ENCODE measurements around the gene HOXC9.
A peak's percentile ranks its signal among the peaks of the same experiment; 100 is the strongest.

Gene HOXC9

GRCh38 chr12:53958128-53958527, 41.8 kb upstream of the HOXC9 start:
- H3K27ac ChIP-seq = no peak overlapping the region
- TF ChIP-seq, protein P1, sequence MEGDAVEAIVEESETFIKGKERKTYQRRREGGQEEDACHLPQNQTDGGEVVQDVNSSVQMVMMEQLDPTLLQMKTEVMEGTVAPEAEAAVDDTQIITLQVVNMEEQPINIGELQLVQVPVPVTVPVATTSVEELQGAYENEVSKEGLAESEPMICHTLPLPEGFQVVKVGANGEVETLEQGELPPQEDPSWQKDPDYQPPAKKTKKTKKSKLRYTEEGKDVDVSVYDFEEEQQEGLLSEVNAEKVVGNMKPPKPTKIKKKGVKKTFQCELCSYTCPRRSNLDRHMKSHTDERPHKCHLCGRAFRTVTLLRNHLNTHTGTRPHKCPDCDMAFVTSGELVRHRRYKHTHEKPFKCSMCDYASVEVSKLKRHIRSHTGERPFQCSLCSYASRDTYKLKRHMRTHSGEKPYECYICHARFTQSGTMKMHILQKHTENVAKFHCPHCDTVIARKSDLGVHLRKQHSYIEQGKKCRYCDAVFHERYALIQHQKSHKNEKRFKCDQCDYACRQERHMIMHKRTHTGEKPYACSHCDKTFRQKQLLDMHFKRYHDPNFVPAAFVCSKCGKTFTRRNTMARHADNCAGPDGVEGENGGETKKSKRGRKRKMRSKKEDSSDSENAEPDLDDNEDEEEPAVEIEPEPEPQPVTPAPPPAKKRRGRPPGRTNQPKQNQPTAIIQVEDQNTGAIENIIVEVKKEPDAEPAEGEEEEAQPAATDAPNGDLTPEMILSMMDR (conservative IDR thresholded peaks at IDR 0.05) = no peak

DNA sequence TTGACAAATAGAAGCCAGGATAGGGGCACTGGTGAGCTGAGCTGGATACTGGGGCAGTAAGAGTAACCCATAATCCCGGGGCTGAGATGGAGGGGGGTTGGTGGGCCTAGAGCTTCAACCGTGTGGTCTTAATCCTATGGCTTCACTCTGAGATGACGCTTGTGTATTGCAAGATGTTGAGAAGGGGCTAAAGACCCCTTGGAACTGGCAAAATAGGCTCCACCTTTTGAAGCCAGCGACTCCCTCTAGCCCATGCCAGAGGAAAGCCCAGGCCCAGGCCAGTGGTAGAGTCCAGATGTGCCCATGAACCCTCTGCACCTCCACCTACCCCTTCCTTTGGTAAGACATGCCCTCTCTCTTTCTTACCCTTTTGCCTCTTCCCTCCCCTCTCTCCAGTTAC, 40.6 kb upstream of the HOXC9 start:
- TF ChIP-seq, protein P1 (conservative IDR thresholded peaks at IDR 0.05) = no peak
- no peak overlapping the region for H3K27ac ChIP-seq

DNA sequence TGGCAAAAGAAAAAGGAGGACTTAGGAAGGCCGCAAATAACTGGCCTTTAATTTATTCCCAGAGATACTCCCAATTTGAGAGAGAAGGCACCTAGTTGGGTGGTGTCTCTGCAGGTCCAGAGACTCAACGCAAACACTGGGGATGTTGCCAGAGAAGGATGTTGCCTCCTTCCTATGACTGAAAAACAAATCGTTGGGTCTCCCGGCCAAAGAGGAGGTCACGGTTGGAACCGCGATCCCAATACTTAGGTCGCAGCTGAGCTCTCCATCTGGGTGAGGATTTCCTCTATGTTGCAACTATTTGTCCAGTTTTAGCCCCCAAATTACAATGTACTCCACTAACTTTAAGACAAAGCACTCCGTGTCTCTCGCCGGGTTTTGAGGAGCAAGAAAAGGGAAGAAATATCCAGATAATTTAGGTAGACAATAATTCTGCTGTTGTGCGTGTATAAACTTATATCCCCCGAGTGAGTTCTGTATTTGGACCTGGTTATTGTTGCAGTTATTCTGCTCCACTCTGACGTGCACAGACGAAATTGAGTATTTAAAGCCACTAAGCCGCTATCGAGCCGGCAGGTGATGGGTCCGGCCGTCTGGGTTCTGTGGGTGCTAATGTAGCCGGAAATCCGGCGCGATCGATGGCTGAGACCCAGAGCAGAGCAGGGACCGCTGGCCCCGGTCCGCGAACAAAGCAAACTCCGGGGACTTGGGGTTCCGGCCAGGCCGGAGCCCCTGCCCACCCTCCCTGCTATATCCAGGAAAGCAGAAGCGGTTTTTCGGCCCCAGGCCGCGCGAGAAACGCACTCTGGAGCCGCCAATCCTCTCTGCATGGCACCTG, 39.6 kb upstream of the HOXC9 start:
- no peak overlapping the region for H3K27ac ChIP-seq
- TF ChIP-seq, protein P1 (conservative IDR thresholded peaks at IDR 0.05) = no peak

- TF ChIP-seq, protein P1 (conservative IDR thresholded peaks at IDR 0.05) = no peak
- H3K27ac ChIP-seq = no peak overlapping the region
These were observed 38.8 kb upstream of the HOXC9 start for GRCh38 chr12:53961025-53961761.

- peak overlapping the region; percentile 48 for H3K27ac ChIP-seq
- TF ChIP-seq, protein P1 (conservative IDR thresholded peaks at IDR 0.05) = no peak
These were observed 37.0 kb upstream of the HOXC9 start for GRCh38 chr12:53963005-53963404.

DNA sequence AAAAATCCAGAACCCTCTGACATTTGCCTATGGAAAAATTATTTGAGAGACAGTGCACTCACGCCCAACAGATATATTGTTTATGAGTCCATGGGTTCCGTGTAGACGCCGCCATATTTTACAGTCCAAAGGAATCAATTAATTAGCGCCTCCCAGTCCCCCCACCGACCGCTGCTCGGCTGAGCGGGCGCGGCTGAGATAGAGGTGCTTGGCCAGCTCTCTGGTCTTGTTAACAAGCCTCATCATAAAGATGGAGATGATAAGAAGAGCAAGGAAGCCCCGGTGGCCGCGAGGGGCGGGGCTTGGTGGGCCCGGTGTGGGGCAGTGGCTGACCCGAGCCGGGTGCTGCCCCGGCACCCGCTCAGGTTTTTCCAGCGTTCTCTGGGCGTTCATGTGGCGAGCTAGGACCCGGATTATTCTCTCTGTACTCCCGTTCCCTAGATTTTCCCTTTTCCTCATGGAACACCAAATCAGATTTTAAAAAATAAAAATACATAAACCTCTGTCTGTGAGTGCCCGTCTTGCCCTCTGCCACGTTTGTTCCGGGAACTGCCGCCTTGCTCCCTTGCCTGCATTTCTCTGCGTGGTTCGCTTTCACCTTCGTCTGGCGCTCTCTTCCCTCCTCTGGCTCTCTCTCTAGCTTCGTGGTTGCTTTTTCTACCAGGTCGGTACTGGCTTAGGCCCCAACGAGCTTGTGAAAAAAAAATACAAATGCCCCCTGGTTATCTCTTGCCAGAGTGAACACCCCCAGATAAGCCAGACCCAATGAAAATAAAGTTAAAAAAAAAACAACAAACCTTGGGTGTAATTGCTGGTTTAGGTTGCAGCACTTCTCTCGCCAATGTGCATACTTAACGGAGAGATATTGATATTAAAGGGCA, 36.3 kb upstream of the HOXC9 start:
- TF ChIP-seq, protein P1 (conservative IDR thresholded peaks at IDR 0.05) = no peak
- H3K27ac ChIP-seq = peak overlapping the region; percentile 48

- TF ChIP-seq, protein P1 (conservative IDR thresholded peaks at IDR 0.05) = no peak
These were observed 35.6 kb upstream of the HOXC9 start for GRCh38 chr12:53964315-53964713.

More at GRCh38 chr12:53964315-53964713, 35.6 kb upstream of the HOXC9 start:
- H3K27ac ChIP-seq = peak overlapping the region; percentile 48
